IPS-11a (cell line): ENCODE results near the gene NXN.

Source experiments
- H3K4me3 ChIP-seq: one replicate; pipeline ENCODE4 v1.5.1; 2013; ENCODE audit warnings: low read depth, low read length, control low read depth

Gene NXN

GRCh38 chr17:979539-980405 is at the start of gene NXN:
NXN (minus strand) TSS chr17:979776.
- H3K4me3 ChIP-seq, result peak within 1 kb of the TSS; percentile 78

- H3K4me3 ChIP-seq, result no peak overlapping the region
Observed at GRCh38 chr17:1027044-1027443, 47.5 kb upstream of the NXN start.

DNA sequence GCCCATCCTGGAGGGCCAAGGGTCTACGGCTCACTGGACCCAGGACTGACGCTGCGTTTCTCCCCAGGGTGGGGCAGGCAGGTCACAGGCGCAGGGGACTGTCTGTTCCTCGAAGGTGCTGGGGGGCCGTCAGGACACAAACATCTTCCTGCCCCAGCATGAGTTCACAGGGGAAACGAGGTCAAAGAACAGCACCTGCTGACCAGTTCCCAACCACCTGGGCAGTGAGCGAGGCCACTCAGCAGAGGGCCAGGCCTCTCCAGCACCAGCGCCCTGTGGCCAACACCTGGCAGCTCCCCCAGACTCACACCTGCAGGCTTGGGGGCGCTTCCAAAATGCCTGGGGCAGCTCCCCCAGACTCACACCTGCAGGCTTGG is 47.0 kb upstream of the NXN start:
- H3K4me3 ChIP-seq, result no peak overlapping the region

GRCh38 chr17:1025733-1026598 is 46.4 kb upstream of the NXN start:
- H3K4me3 ChIP-seq, result no peak overlapping the region

DNA sequence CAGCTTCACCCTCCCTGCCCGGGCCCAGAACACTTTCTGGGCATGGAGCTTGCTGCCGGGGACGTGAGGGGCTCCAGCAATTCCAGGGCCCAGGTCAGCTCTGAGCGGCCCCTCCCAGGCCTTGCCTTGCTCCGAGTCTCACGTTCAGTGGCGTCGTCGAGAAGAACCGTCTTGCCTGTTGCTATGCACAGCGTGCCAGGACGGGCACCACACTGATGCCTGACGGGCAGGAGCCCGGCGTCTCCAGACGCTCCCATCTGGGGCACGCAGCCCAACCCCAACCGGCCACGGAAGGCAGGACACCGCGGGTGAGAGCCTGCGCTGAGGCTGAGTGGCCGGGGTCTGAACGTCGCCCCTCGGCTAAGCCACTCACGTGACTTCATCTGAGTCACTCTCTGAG is 44.5 kb upstream of the NXN start:
- H3K4me3 ChIP-seq, result no peak overlapping the region

DNA sequence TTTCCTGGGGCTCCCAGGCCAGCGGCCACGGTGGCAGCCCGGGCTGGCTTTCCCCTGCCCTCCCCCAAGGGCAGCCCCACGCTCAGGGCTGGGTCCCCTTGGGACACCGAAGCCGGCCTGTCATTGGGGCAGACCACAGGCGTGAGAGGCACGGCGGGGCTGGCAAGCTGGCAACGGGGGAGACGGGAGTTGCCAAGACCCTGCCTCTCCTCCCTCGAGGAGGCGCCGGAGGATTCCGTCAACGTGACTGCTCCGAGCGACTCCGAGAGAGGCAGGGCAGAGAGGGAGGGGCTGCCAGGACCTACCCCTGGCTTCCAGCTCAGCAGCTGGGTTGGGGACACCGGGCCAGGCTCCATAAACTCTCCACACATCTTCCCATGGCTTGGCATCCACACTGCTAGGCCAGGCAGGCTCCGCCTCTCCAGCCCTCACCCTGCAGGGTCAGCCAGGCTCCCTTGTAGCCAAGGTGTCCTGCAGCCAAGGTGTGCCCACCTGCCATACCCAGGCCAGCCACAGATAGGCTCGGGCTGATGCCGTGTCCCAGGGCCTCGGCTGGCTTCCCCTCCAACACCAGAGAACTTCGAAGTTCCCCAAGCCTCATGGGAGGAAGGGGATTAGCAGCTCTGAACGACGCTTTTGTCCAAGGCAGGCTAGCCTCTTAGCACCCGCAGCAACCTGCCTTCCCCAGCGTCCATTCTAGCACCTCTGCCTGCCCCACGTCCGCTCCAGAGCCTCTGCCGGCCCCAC is 42.9 kb upstream of the NXN start:
- H3K4me3 ChIP-seq, result no peak overlapping the region

- no peak overlapping the region for H3K4me3 ChIP-seq
Observed at GRCh38 chr17:1021147-1021546, 41.6 kb upstream of the NXN start.

DNA sequence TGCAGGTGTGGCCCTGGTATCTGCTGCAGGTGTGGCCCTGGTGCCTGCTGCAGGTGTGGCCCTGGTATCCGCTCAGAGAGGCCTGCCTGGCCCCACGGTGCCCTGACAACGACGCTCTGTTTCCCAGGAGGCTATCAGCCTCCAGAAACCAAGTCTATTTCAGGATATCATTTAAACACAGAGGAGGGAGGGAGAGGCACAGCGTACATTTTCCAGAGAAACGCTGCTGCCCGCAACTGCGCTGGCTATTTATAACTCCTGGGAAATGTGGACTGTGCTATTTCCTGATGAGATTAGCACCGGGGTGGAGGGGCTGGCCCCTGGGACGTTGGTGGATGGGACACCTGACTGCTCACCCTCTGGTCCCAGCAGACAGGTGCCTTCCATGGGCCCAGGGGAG is 39.9 kb upstream of the NXN start:
- no peak overlapping the region for H3K4me3 ChIP-seq

DNA sequence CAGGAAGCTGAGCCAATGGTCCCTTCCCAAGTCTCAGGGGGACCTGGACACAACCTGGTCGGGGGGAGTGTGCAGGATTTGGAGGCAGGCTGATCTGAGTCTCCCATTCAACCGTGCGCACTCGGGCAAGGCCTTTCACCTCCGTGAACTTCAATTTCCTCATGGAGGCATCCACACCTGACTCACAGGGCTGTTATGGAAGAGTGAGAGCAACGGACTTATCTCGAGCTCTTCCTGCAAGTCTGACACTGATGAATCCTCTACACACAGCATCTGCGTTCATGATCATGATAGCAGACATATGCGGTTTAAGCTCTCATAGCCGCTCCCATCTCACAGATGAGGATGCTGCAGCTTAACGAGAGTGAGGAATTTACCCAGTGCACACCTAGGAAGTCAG is 39.0 kb upstream of the NXN start:
- H3K4me3 ChIP-seq, result no peak overlapping the region

- H3K4me3 ChIP-seq, result no peak overlapping the region
Observed at GRCh38 chr17:1013729-1014090, 34.1 kb upstream of the NXN start.

- no peak overlapping the region for H3K4me3 ChIP-seq
Observed at GRCh38 chr17:1012823-1013728, 33.5 kb upstream of the NXN start.

DNA sequence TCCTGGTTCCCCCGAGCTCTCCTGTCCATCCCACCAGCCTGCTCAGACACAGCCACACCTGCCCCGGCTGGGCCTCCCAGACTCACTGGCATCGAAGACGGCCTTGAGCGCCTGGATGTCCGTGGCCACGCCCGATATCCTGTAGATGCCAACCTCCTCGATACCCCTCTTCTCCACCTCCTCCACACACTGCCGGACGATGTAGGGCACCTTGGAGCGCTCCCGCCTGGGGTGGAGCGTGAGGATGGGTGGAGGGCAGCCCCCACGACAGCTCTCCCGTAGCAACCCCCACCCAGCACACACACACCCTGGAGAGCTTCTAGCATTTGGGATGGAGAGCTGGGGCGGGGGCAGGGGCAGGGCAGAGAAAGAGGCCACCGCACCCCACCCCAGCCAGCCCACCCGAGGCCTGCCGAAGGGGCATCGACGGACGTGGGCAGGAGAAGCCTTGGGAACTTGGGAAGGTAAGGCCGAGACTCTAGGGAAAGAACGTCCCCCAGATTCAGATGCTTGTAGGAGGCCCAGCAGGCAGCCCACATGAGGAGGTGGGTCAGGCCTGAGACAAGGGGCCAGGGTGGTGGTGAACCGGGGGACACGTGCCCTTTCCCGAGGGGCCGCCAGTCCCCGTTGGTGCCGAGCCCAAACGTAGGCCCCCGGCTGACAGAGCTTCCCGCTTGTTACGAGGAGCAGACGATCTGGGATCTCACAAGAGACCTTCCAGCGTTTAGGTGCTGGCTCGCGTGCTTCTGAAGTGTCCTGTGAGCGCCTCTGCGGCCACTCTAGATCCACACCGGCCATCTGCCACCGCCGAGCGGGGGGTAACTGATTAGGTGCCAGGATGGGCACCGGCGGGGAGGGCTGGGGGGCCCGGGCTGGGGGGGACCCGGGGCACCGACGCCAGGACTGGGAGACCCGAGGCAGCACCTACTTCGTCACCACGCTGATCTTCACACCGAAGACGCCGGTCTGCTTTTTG is 32.5 kb upstream of the NXN start:
- no peak overlapping the region for H3K4me3 ChIP-seq

DNA sequence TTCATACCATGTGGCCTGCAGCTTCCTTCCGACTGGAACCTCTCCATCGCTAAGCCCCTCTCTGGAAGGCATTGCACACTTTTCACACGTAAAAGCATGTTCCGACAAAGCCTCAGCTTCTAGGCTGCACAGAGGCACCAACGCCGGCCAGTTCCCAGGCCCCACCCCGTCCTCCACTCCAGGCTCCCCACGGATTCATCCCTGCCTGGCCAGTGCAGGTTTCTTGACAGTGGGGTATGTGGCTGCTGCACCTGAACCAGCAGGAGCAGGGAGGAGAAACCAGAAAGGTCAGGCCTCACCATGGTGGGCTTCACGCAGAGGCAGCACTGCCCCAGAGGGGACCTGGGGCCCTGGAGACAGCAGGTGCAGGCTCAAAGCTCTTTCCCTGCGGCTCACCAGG is 31.6 kb upstream of the NXN start:
- no peak overlapping the region for H3K4me3 ChIP-seq

GRCh38 chr17:1010586-1010985 is 31.0 kb upstream of the NXN start:
- no peak overlapping the region for H3K4me3 ChIP-seq

DNA sequence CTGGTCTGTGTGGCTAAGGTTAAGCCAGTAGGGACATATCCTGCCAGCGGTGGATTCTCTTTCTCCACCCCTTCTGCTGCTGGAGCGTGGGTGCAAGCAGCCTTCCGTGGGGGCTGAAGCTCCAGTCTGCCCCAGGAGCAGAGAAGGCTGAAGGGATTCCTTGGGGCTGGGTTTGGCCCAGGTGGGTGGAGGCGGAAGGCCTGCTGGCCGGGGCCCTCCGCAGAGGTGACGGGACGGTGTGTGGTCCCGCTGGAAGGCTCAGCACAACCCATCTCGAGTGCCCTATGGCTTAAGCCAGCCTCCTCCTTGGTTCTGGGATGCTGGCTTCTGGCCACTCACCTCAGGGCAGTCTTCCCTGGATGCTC is 30.5 kb upstream of the NXN start:
- no peak overlapping the region for H3K4me3 ChIP-seq

- H3K4me3 ChIP-seq, result no peak overlapping the region
Observed at GRCh38 chr17:1009229-1010085, 29.9 kb upstream of the NXN start.

DNA sequence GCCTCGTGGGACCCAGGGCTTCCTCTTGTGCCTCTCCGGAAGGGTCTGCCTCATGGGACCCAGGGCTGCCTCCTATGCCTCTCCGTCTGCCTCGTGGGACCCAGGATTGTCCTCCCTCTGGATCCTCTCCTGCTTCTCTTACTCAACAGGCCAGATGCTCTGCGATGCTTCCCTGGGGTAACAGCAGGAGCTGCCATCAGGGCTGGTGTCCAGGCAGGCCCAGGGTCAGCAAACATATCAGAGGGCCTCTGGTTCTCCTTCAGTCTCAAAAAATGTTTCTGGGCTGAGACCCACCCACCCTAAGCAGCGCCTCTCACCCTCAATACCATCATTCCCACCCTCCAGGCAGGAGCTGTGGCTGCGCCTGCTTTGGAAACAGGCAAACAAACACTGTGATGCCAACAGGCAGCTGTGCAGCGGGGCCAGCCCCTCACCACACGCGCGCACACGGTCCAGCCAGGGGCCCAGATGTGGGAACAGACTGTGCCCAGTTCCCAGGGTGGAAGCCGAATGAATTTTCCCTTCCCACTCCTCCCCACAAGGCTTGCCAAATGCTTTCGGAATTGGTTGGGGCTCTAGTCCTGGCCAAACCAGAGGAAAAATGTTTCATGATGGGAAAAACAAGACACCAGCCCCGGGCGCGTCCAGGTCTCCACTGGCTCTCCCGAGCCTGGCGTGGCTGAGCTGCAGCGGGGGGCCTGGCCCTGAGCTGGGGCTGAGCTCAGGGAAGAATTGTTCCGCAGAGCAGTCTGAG is 28.6 kb upstream of the NXN start:
- no peak overlapping the region for H3K4me3 ChIP-seq
